Activated CD4-positive, alpha-beta T cell treated with anti-CD3 and anti-CD28 coated beads, Interleukin-2, amount 50 U/mL, for 48 hours (primary cell): Measurements from ENCODE around the gene PPFIA4.
"Not testable (repeated sequence)": the region's sequence is repeated elsewhere in the genome, so short reads cannot be mapped to it uniquely, and the experiment has no call there.

Experiments
- DNase-seq, 2 experiments: peaks; one replicate each; pipeline ENCODE4 v3.0.0-alpha.2; 2020

Gene PPFIA4

GRCh38 chr1:203026031-203026665, at the start of gene PPFIA4:
Gene PPFIA4, plus strand, starts transcription at chr1:203026491. Its CDS starts 12,518 bp downstream, at chr1:203039009.
- DNase-seq, result peak; percentile 86 to 87

- no peak for DNase-seq
These were observed 49.7 kb upstream of the PPFIA4 start for GRCh38 chr1:202976633-202977032.

GRCh38 chr1:202979459-202979858, 46.8 kb upstream of the PPFIA4 start:
- no peak for DNase-seq

- no peak for DNase-seq
These were observed 44.4 kb upstream of the PPFIA4 start for GRCh38 chr1:202981939-202982338.

- no peak for DNase-seq
These were observed 43.4 kb upstream of the PPFIA4 start for GRCh38 chr1:202982715-202983430.

- DNase-seq, result not testable (repeated sequence)
These were observed 40.2 kb upstream of the PPFIA4 start for GRCh38 chr1:202986120-202986519.

- no peak for DNase-seq
These were observed 39.0 kb upstream of the PPFIA4 start for GRCh38 chr1:202987255-202987654.

GRCh38 chr1:202987922-202988583, 38.2 kb upstream of the PPFIA4 start:
- DNase-seq, result no peak

GRCh38 chr1:202989879-202990278, 36.4 kb upstream of the PPFIA4 start:
- no peak for DNase-seq

- DNase-seq, result no peak
These were observed 35.2 kb upstream of the PPFIA4 start for GRCh38 chr1:202991112-202991511.

- no peak for DNase-seq
These were observed 31.5 kb upstream of the PPFIA4 start for GRCh38 chr1:202994756-202995155.

- peak; percentile 67 to 71 for DNase-seq
These were observed 27.2 kb upstream of the PPFIA4 start for GRCh38 chr1:202998836-202999750.

- DNase-seq, result no peak
These were observed 25.9 kb upstream of the PPFIA4 start for GRCh38 chr1:203000217-203000944.

GRCh38 chr1:203001986-203002385, 24.3 kb upstream of the PPFIA4 start:
- no peak for DNase-seq

- no peak for DNase-seq
These were observed 23.3 kb upstream of the PPFIA4 start for GRCh38 chr1:203002951-203003350.

GRCh38 chr1:203005395-203006142, 20.7 kb upstream of the PPFIA4 start:
- not testable (repeated sequence) for DNase-seq

GRCh38 chr1:203006948-203007871, 19.1 kb upstream of the PPFIA4 start, which contains the start of gene TMEM183A:
Gene TMEM183A, plus strand, starts transcription at chr1:203007374. Its CDS starts 92 bp downstream, at chr1:203007466.
- DNase-seq, result peak; percentile 94 to 96

GRCh38 chr1:203009185-203009584, 17.1 kb upstream of the PPFIA4 start:
- DNase-seq, result no peak

GRCh38 chr1:203011582-203011981, 14.7 kb upstream of the PPFIA4 start:
- DNase-seq, result no peak

- DNase-seq, result no peak
These were observed 9.2 kb upstream of the PPFIA4 start for GRCh38 chr1:203017061-203017460.
